ENCODE measurements around the gene NSUN3. TPM values are rescaled to one million over a fixed set of nuclear protein-coding genes. Genes with fewer than 3 reads are reported as not detected.

Gene NSUN3
- total and polyA plus RNA-seq, 10 of the 15 experiments (the other 5 are each of a cell fraction or from before 2014, with no cell fraction given): 9.1 to 20.3 (median 11.7) TPM

- Histone ChIP-seq H3K4me3 (no peak overlapping the region), H4K20me1 (ENCODE audit: control insufficient read depth, insufficient read depth) (no peaks in the 10 kb centered on the region), H3K4me2 (ENCODE audit: control insufficient read depth, insufficient read depth) (no peak overlapping the region), H3K79me2 (ENCODE audit: control insufficient read depth, insufficient read depth, low read length) (no peaks in the 10 kb centered on the region), H3K4me1 (ENCODE audit: control insufficient read depth, insufficient read depth, low read length) (no peaks in the 10 kb centered on the region), H3K27ac (ENCODE audit: control insufficient read depth, insufficient read depth) (no peak overlapping the region), H3K9me3 (replicated peaks; ENCODE audit: control insufficient read depth, insufficient read depth, low read length) (no peaks in the 10 kb centered on the region), H3K36me3 (ENCODE audit: control insufficient read depth in 2 of 2, insufficient read depth in 2 of 2, low read length in 1 of 2) (no peaks in the 10 kb centered on the region; a peak in 1 of 4 replicates), H2AFZ (ENCODE audit: control insufficient read depth, low read depth, low read length) (no peak overlapping the region), H3K27me3 (replicated peaks in 1 of 2; ENCODE audit: control insufficient read depth in 2 of 2, insufficient read depth in 2 of 2, low read length in 1 of 2) (no peaks in the 10 kb centered on the region), H3K9ac (ENCODE audit: control insufficient read depth, insufficient read depth, low read length) (no peak overlapping the region)
- no peak for DNase-seq (ENCODE audit: low read depth, low spot score)
- SMC1A ChIA-PET (ENCODE audit: uncharacterized antibody, unreplicated experiment): interaction anchor here (0.5 kb wide), 1 partner anchor 490 kb away, joined by 3 read pairs; no protein-coding TSS in a partner anchor
- no peak for ATAC-seq
- CTCF ChIA-PET: interaction anchor here (0.6 to 1.2 kb wide), 2 partner anchors 14 to 17 kb away, joined by 3 to 4 read pairs; no protein-coding TSS in a partner anchor
- POLR2A ChIA-PET: no interaction called here
- TF ChIP-seq SPI1 (IDR thresholded peaks at IDR 0.05; ENCODE audit: borderline replicate concordance, insufficient read depth, low read depth, low read length) (no peak), BCLAF1 (IDR thresholded peaks at IDR 0.05) (no peak), ELK1 (IDR thresholded peaks at IDR 0.05; ENCODE audit: low read depth, low read length) (no peak), FOXK2 (IDR thresholded peaks at IDR 0.05) (no peak), KAT2A (conservative IDR thresholded peaks at IDR 0.05; ENCODE audit: control insufficient read depth, low read depth, low read length) (no peak), CTCF (IDR thresholded peaks at IDR 0.05 in 2 of 3, conservative IDR thresholded peaks at IDR 0.05 in 1 of 3; ENCODE audit: control insufficient read depth in 2 of 3, extremely low read depth in 1 of 3, insufficient read depth in 1 of 3, low read depth in 3 of 3, low read length in 3 of 3) (no peak), BRCA1 (IDR thresholded peaks at IDR 0.05; ENCODE audit: low read depth, low read length) (no peak), SMAD5 (IDR thresholded peaks at IDR 0.05; ENCODE audit: low read depth) (no peak), RAD51 (IDR thresholded peaks at IDR 0.05) (no peak), E2F4 (IDR thresholded peaks at IDR 0.05; ENCODE audit: low read depth, low read length) (no peak), RB1 (IDR thresholded peaks at IDR 0.05; ENCODE audit: borderline replicate concordance) (no peak), POLR2A (IDR thresholded peaks at IDR 0.05; ENCODE audit: low read depth, low read length) (no peak), SP1 (IDR thresholded peaks at IDR 0.05; ENCODE audit: low read depth, low read length) (no peak), ZNF217 (IDR thresholded peaks at IDR 0.05) (no peak), NBN (IDR thresholded peaks at IDR 0.05) (no peak), SIX5 (IDR thresholded peaks at IDR 0.05; ENCODE audit: low read depth, low read length, severe bottlenecking) (no peak), ZNF207 (IDR thresholded peaks at IDR 0.05; ENCODE audit: borderline replicate concordance) (no peak)
- WGBS (ENCODE audit: insufficient coverage, insufficient replicate concordance, low lambda C conversion rate, missing lambda C conversion rate): 97% methylated on average over 2 of the region's 2 CpGs
- RAD21 ChIA-PET (ENCODE audit: unreplicated experiment): interaction anchor here (0.9 to 1.5 kb wide), 2 partner anchors 15 to 130 kb away, joined by 3 read pairs; no protein-coding TSS in a partner anchor
- in situ Hi-C loops (cut with MboI) (no loop called here), intact Hi-C loops (cut with micrococcal nuclease; ENCODE audit: unreplicated experiment) (no loop called here)
- BruUV-seq (replicated peaks): no TSS peak
- FAIRE-seq: no peak
Measured at GRCh38 chr3:94118390-94118789, 55.5 kb downstream of the NSUN3 start.
